Endothelial cell of umbilical vein (primary cell): Measurements from ENCODE around the gene NOTCH3. TPM values are rescaled to one million over a fixed set of nuclear protein-coding genes. Genes with fewer than 3 reads are reported as not detected.

ENCODE experiments used
- BruUV-seq: library from RNA; stranded (reverse); fragments of 400-500 nt; replicated peaks from 2 replicates; lab custom pipeline; 2021; lab: Mats Ljungman, UMichigan
- CTCF ChIA-PET: fragments of 300-600, 350-600 bp; sonication (Branson Sonifier 250); formaldehyde crosslinking; loops from one replicate; lab custom pipeline; 2021; ENCODE audit warnings: antibody characterized with exemption, inconsistent platforms; lab: Charles Lee
- POLR2A ChIA-PET: fragments of 300-600, 350-600 bp; sonication (Branson Sonifier 250); formaldehyde crosslinking; loops from one replicate; lab custom pipeline; 2021; ENCODE audit warnings: antibody characterized with exemption, inconsistent platforms; lab: Charles Lee
- DNase-seq: peaks from one replicate; pipeline ENCODE4 v3.0.0-alpha.2; 2011; ENCODE audit warnings: low read depth, low spot score
- FAIRE-seq: peaks from 2 replicates; lab custom pipeline; 2011; peaks lifted over from hg19 to GRCh38; lab: Jason Lieb, UNC
- H2AFZ ChIP-seq: 2 replicates; pipeline ENCODE4 v1.6.0; 2012; ENCODE audit warnings: low read depth, low read length, control low read depth, inconsistent platforms
- H3K27ac ChIP-seq: 2 replicates; pipeline ENCODE4 v1.5.1; 2011; ENCODE audit warnings: low read depth, mild to moderate bottlenecking, control low read depth, low read length, moderate library complexity; ENCODE audit not compliant: insufficient read depth
- H3K27me3 ChIP-seq, 2 experiments: 2 replicates each; pipeline versions ENCODE4 v1.6.0 to v1.6.1; 2011; ENCODE audit warnings: low read length in 2 of 2, mixed read lengths in 1 of 2; ENCODE audit not compliant: control insufficient read depth in 2 of 2, insufficient read depth in 2 of 2
- H3K36me3 ChIP-seq, 2 experiments: 2 replicates in 1 of 2; 3 replicates in 1 of 2; pipeline ENCODE4 v1.5.1; 2011; ENCODE audit warnings: low read length in 2 of 2, mild to moderate bottlenecking in 1 of 2, moderate library complexity in 1 of 2; ENCODE audit not compliant: control insufficient read depth in 2 of 2, insufficient read depth in 2 of 2; ENCODE audit errors: extremely low read depth in 1 of 2
- H3K4me1 ChIP-seq: 3 replicates; pipeline ENCODE4 v1.5.1; 2011; ENCODE audit warnings: mild to moderate bottlenecking, low read length; ENCODE audit not compliant: control insufficient read depth, insufficient read depth; ENCODE audit errors: extremely low read depth
- H3K4me2 ChIP-seq: 2 replicates; pipeline ENCODE4 v1.6.1; 2011; ENCODE audit warnings: low read length, control low read depth, mixed read lengths; ENCODE audit not compliant: insufficient read depth
- H3K4me3 ChIP-seq, 3 experiments: fragments of 200-600 bp in 1 of 3; sonication (generic), shearing (Covaris generic) in 1 of 3; replicated peaks in 1 of 3; 2 replicates each; pipeline ENCODE4 v1.5.1; 2011 to 2016; ENCODE audit warnings: control low read depth in 3 of 3, low read length in 3 of 3, mild to moderate bottlenecking in 2 of 3, inconsistent platforms in 1 of 3, low read depth in 1 of 3, moderate library complexity in 1 of 3; ENCODE audit not compliant: insufficient read depth in 1 of 3
- H3K79me2 ChIP-seq: 2 replicates; pipeline ENCODE4 v1.6.0; 2012; ENCODE audit warnings: low read length, inconsistent platforms; ENCODE audit not compliant: control insufficient read depth, insufficient read depth
- H3K9ac ChIP-seq: replicated peaks from 2 replicates; pipeline ENCODE3; 2011; ENCODE audit warnings: low read length, control low read depth; ENCODE audit not compliant: insufficient read depth; ENCODE audit errors: extremely low read depth
- H3K9me1 ChIP-seq: replicated peaks from 3 replicates; pipeline ENCODE4 v1.6.0; 2011; ENCODE audit warnings: mild to moderate bottlenecking, low read length; ENCODE audit not compliant: control insufficient read depth, insufficient read depth; ENCODE audit errors: extremely low read depth
- H3K9me3 ChIP-seq: replicated peaks from 2 replicates; pipeline ENCODE4 v1.5.1; 2012; ENCODE audit warnings: low read length, inconsistent platforms; ENCODE audit not compliant: control insufficient read depth, insufficient read depth
- H4K20me1 ChIP-seq: replicated peaks from 2 replicates; pipeline ENCODE3; 2011; ENCODE audit warnings: mild to moderate bottlenecking, low read length; ENCODE audit not compliant: control insufficient read depth, insufficient read depth; ENCODE audit errors: extremely low read depth
- EZH2 ChIP-seq: IDR thresholded peaks from 2 replicates; pipeline ENCODE4 v1.6.1; 2012; ENCODE audit warnings: borderline replicate concordance, low read depth, mild to moderate bottlenecking, moderate library complexity, low read length, inconsistent platforms; ENCODE audit not compliant: severe bottlenecking
- GATA2 ChIP-seq: IDR thresholded peaks from 2 replicates; pipeline ENCODE4 v1.7.0; 2011; ENCODE audit warnings: low read depth, mild to moderate bottlenecking, moderate library complexity, mixed read lengths, low read length; ENCODE audit not compliant: insufficient read length, insufficient read depth
- JUN ChIP-seq: IDR thresholded peaks from 2 replicates; pipeline ENCODE4 v1.6.1; 2011; ENCODE audit warnings: borderline replicate concordance, low read depth; ENCODE audit not compliant: insufficient read length, insufficient read depth
- MAX ChIP-seq: IDR thresholded peaks from 2 replicates; pipeline ENCODE4 v1.6.1; 2011; ENCODE audit not compliant: insufficient read depth, insufficient read length
- dilution Hi-C: fragments of 300-500 bp; cut with MboI; formaldehyde crosslinking; loops from one replicate; pipeline ENCODE4 v1.15.0; 2019; ENCODE audit warnings: low sequenced_read_pairs; ENCODE audit not compliant: extremely low pct_ligation_motif_present
- intact Hi-C: fragments of 100-400 bp; cut with micrococcal nuclease; formaldehyde crosslinking; loops from one replicate; pipeline ENCODE4 v1.10.0; 2022
- polyA plus RNA-seq, 4 experiments: library from polyadenylated mRNA; depleted of rRNA in 3 of 4; stranded (reverse) in 3 of 4; unstranded in 1 of 4; fragments of >200 nt; gene quantifications; 2 replicates each; pipeline versions ENCODE4 v1.2.1 to v1.2.3, GENCODE V29; 2011 to 2012; ENCODE audit warnings: missing spikeins in 1 of 4
- total RNA-seq: library from RNA; stranded (reverse); gene quantifications from 2 replicates; pipeline ENCODE4 v1.2.3, GENCODE V29; 2021

The NOTCH3 gene
- total and polyA plus RNA-seq, 2 donors (not counting 3 experiments of a cell fraction or from before 2014, with no cell fraction given), result 0.63 to 1.5 TPM

DNA sequence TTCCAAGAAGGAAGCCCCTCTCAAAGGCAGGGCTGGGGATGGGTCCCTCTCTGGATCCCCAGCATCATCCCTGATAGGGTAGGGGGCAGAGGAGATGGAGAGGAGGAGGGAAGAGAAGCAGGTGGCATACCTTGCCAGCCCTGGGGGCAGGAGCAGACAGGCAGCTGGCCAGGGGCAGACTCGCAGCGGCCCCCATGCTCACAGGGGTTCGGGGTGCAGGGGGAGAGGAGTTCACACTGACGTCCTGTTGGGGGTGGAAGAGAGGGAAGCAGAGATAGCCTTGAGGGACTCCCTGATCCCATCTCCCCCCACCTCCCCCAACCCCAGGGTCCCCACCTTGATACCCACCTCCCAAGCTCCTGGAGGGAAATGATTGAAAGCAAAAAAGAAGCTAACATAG, 16.0 kb downstream of the NOTCH3 start:
- POLR2A ChIA-PET, result no interaction called here
- H3K4me2 ChIP-seq, result no peak overlapping the region
- no peak overlapping the region for H3K9ac ChIP-seq
- H2AFZ ChIP-seq, result no peak overlapping the region
- H3K79me2 ChIP-seq, result no peaks in the 10 kb centered on the region
- no peak for TF ChIP-seq EZH2
- no peak for FAIRE-seq
- dilution Hi-C loops, result no loop called here
- CTCF ChIA-PET, result interaction anchor here (1.2 kb wide), 1 partner anchor 11 kb away, joined by 3 read pairs; no protein-coding TSS in a partner anchor
- no TSS peak for BruUV-seq
- intact Hi-C loops, result no loop called here
- H3K36me3 ChIP-seq, result no peaks in the 10 kb centered on the region
- DNase-seq, result no peak
- no peak overlapping the region for H3K27ac ChIP-seq
- H3K9me3 ChIP-seq, result no peaks in the 10 kb centered on the region
- H3K4me3 ChIP-seq, result no peak overlapping the region
- H3K27me3 ChIP-seq, result no peaks in the 10 kb centered on the region
- H4K20me1 ChIP-seq, result no peaks in the 10 kb centered on the region
- no peaks in the 10 kb centered on the region for H3K9me1 ChIP-seq
- no peaks in the 10 kb centered on the region for H3K4me1 ChIP-seq

DNA sequence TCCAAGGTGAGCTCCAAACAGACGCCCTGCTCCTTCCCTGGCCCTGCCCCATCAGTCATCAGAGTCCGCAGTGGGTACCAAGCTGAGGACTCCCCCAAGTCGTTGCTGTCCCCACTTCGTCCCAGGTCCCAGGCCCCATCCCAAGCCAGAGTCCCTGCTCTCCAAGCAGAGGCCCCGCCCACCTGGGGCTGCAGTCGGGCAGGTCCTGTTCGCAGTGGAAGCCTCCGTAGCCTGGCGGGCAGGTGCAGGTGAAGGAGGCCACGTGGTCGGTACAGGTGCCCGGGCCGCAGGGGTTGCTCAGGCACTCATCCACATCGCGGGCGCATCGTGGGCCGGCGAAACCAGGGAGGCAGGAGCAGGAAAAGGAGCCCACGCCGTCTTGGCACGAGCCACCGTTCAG, 19.4 kb downstream of the NOTCH3 start:
- Histone ChIP-seq H2AFZ (no peak overlapping the region), H3K4me1 (no peaks in the 10 kb centered on the region), H3K27ac (no peak overlapping the region), H4K20me1 (no peaks in the 10 kb centered on the region), H3K9me3 (no peaks in the 10 kb centered on the region), H3K27me3 (no peaks in the 10 kb centered on the region), H3K9me1 (no peaks in the 10 kb centered on the region), H3K36me3 (no peaks in the 10 kb centered on the region), H3K4me2 (no peak overlapping the region), H3K79me2 (no peaks in the 10 kb centered on the region), H3K4me3 (no peak overlapping the region), H3K9ac (no peak overlapping the region)
- ChIA-PET POLR2A (no interaction called here), CTCF (interaction anchor here (0.5 to 1.3 kb wide), 3 partner anchors 80 to 374 kb away, joined by 3 to 5 read pairs (median 4); no protein-coding TSS in a partner anchor)
- DNase-seq, result no peak
- no TSS peak for BruUV-seq
- no peak for FAIRE-seq
- intact Hi-C loops, result no loop called here
- no peak for TF ChIP-seq JUN
- no peak for TF ChIP-seq MAX
- TF ChIP-seq GATA2, result no peak
- dilution Hi-C loops, result no loop called here
